Heart left ventricle (tissue), 16 donors: ENCODE measurements around the gene CIB4. TPM values are rescaled to one million over a fixed set of nuclear protein-coding genes. Genes with fewer than 3 reads are reported as not detected.
"Not testable (repeated sequence)": the region's sequence is repeated elsewhere in the genome, so short reads cannot be mapped to it uniquely, and the experiment has no call there.

Experiments used
- ATAC-seq, 4 donors: fragments of 200-7000 bp; cut with Tn5 transposase; one replicate each; pipeline ENCODE4 v1.9.1; 2020 to 2022; ENCODE audit warnings: moderate library complexity in 4 of 4, mild to moderate bottlenecking in 3 of 4, moderate number of reproducible peaks in 1 of 4
- DNase-seq, 5 donors: peaks; one replicate each; pipeline ENCODE4 v3.0.0-alpha.2; 2020
- H3K27ac ChIP-seq, 12 donors: fragments of 200-600 bp; sonication (generic) in 4 of 12; one replicate each; pipeline versions ENCODE4 v1.5.0 to v1.8.0; 2016 to 2022; ENCODE audit warnings: mild to moderate bottlenecking in 2 of 12
- H3K27me3 ChIP-seq, 9 donors: fragments of 200-600 bp; sonication (generic) in 2 of 9; one replicate each; pipeline versions ENCODE4 v1.5.1 to v1.8.0; 2016 to 2022; ENCODE audit warnings: mild to moderate bottlenecking in 3 of 9
- H3K36me3 ChIP-seq, 9 donors: fragments of 200-600 bp; sonication (generic) in 2 of 9; one replicate each; pipeline versions ENCODE4 v1.5.0 to v1.8.0; 2018 to 2022; ENCODE audit warnings: mild to moderate bottlenecking in 2 of 9
- H3K4me1 ChIP-seq, 12 donors: fragments of 200-600 bp; sonication (generic) in 4 of 12; one replicate each; pipeline versions ENCODE4 v1.5.0 to v1.8.0; 2016 to 2022; ENCODE audit warnings: mild to moderate bottlenecking in 3 of 12
- H3K4me3 ChIP-seq, 12 donors: fragments of 200-600 bp; sonication (generic) in 4 of 12; one replicate each; pipeline versions ENCODE4 v1.5.0 to v1.8.0; 2017 to 2022; ENCODE audit warnings: mild to moderate bottlenecking in 9 of 12, moderate library complexity in 4 of 12
- H3K9me3 ChIP-seq, 12 donors: fragments of 200-600 bp; sonication (generic) in 4 of 12; one replicate each; pipeline versions ENCODE4 v1.5.0 to v1.8.0; 2016 to 2022; ENCODE audit warnings: mild to moderate bottlenecking in 1 of 12
- POLR2A ChIP-seq, 2 donors: fragments of 450-650 bp; IDR thresholded peaks; one replicate each; pipeline ENCODE4 v1.6.1; 2017; ENCODE audit warnings: antibody characterized with exemption in 2 of 2, mild to moderate bottlenecking in 2 of 2, moderate library complexity in 2 of 2
- WGBS, 4 donors: extraction: QIAGEN DNeasy Blood & Tissue Kit in 2 of 4; methylation state at CpG; one replicate each; pipeline versions ENCODE4 v1.1.5 to v1.1.7; 2013 to 2018; 5-methylcytosine and 5-hydroxymethylcytosine counted together
- intact Hi-C, 10 donors: fragments of 100-400 bp; cut with DNase I; formaldehyde crosslinking; loops; one replicate each; pipeline versions ENCODE4 v1.11.1 to v1.14.2; 2022
- polyA plus RNA-seq, 2 donors: library from polyadenylated mRNA; stranded (reverse); fragments of 200-250 nt; gene quantifications; one replicate each; pipeline ENCODE4 v1.2.3, GENCODE V29; 2013
- total RNA-seq, 9 donors: library from RNA; depleted of rRNA in 2 of 9; stranded (reverse); fragments of >200 nt in 2 of 9; fragmentation: NEBNext Ultra II Directional in 3 of 9; extraction: Animal tissue kit (Norgen Biotek cat#: 25700) in 3 of 9; gene quantifications; one replicate each; pipeline versions ENCODE4 v1.1.0 to v1.2.4, GENCODE V29; 2016 to 2023
- TF ChIP-seq, protein P1 (sequence below), 12 donors: fragments of 200-600 bp; sonication (generic) in 4 of 12; IDR thresholded peaks; one replicate each; pipeline versions ENCODE4 v1.5.0 to v1.8.0; 2018 to 2022; ENCODE audit warnings: antibody characterized with exemption in 12 of 12, mild to moderate bottlenecking in 5 of 12
- donor health status: ischemic (EF 13 %, LVEDD 7.1; RV severe dilation, severe dysfunction).
- donor health status: healthy with polysubstance abuse.
- donor health status: DM: no; HTN: yes; CAD: no.
- donor health status: DM: no; HTN: no; CAD: no.
- donor health status: ischemic (EF 25% LVEDD 6.9; RV normal size, moderate dysfunction).
- donor health status: ischemic (EF 25% LVEDD 5.7; RV mildly dilated, moderate dysfunction).
- donor health status: healthy.
- donor health status: DM: yes; HTN: yes; CAD: no.
- donor health status: ischemic (EF 35%, LVEDD 5.7; RV mildly dilated, moderate dysfunction).
- donor health status: nonischemic (EF 11% LVEDD 7.7; RV severe dilation, severe dysfunction).
- donor health status: DM: yes; HTN: yes; CAD: no.
- donor health status: PGD.
- donor health status: ischemic (EF 29% LVEDD 5.4; RV normal size, mild dysfunction).
- donor health status: nonischemic (EF 23%, LVEDD 6.1; RV moderate dilation, normal function).

Gene CIB4
- total and polyA plus RNA-seq, 11 donors, result not detected

DNA sequence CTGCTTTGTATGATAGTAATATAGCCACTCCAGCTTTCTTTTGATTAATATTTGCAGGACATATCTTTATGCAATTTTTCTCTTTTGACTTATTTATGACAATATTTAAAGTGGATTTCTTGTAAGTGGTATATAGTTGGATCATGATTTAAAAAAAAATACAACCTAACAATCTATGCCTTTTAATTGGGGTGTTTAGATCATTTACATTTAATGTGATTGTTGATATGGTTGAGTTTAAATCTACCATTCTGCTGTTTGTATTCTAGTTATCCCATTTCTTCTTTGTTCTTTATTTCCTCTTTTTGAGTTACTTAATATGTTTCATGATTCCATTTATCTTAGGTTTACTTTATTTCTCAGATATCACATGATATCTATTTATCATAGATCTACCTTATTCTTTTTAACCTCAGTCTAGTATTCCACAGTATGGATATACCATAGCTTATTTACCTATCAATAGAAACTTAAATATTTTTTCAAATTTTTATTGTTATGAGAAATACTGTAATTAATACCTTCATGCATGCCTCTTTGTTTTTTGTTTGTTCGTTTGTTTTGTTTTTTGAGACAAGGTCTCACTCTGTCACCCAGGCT lies 19.3 kb upstream of the CIB4 start:
- WGBS, 4 donors, result 82 to 90% (median 87%) methylated on average over 1 of the region's 1 CpG
- TF ChIP-seq, protein P1, sequence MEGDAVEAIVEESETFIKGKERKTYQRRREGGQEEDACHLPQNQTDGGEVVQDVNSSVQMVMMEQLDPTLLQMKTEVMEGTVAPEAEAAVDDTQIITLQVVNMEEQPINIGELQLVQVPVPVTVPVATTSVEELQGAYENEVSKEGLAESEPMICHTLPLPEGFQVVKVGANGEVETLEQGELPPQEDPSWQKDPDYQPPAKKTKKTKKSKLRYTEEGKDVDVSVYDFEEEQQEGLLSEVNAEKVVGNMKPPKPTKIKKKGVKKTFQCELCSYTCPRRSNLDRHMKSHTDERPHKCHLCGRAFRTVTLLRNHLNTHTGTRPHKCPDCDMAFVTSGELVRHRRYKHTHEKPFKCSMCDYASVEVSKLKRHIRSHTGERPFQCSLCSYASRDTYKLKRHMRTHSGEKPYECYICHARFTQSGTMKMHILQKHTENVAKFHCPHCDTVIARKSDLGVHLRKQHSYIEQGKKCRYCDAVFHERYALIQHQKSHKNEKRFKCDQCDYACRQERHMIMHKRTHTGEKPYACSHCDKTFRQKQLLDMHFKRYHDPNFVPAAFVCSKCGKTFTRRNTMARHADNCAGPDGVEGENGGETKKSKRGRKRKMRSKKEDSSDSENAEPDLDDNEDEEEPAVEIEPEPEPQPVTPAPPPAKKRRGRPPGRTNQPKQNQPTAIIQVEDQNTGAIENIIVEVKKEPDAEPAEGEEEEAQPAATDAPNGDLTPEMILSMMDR (IDR thresholded peaks at IDR 0.05), result no peak
- TF ChIP-seq POLR2A (IDR thresholded peaks at IDR 0.05), result no peak
- Histone ChIP-seq H3K9me3 (peaks cover 0 to 24% (median 12%) of the 10 kb centered on the region in 12 donors), H3K4me3 (no peak overlapping the region), H3K27ac (no peak overlapping the region), H3K36me3 (no peaks in the 10 kb centered on the region), H3K27me3 (peaks cover 0 to 8% (median 0%) of the 10 kb centered on the region in 9 donors), H3K4me1 (no peaks in the 10 kb centered on the region)
- intact Hi-C loops, result no loop called here
- DNase-seq (no peak), ATAC-seq (no peak)

DNA sequence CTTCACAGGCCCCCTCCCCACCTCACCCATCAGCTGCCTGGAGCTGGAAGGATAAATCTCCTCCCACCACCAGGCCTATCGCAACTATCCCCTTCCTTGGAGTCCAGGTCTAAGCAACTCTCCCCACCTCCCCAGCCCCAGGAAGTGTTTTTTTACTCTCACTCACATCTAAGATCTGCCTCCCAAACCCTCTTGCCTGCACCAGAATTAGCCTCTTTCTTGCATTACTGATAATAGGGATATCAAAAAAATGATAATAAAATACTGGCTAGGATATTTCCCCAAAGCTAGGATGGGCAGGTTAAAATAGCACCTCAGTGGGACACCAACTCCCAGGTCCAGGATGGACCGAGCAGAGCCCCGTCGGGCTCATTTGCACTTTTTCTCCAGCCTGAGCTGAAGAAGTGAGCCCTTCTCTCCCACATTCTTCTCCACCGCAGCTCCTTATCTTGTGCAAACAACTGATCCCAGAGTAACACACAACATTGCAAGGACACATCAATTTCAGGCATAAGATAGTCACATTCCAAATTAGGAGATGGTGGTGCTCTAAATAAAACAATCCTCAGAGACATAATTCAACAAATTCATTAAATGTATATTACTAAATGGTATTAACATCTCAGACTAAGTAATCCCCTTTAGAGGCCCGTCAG lies 17.7 kb upstream of the CIB4 start:
- Histone ChIP-seq H3K9me3 (peaks cover 0 to 24% (median 12%) of the 10 kb centered on the region in 12 donors), H3K27ac (no peak overlapping the region), H3K27me3 (peaks cover 0 to 8% (median 0%) of the 10 kb centered on the region in 9 donors), H3K4me3 (no peak overlapping the region), H3K4me1 (no peaks in the 10 kb centered on the region), H3K36me3 (no peaks in the 10 kb centered on the region)
- DNase-seq (no peak), ATAC-seq (no peak)
- no peak for TF ChIP-seq POLR2A (IDR thresholded peaks at IDR 0.05)
- TF ChIP-seq, protein P1 (IDR thresholded peaks at IDR 0.05), result no peak
- WGBS, 4 donors, result 42 to 49% (median 45%) methylated on average over 6 of the region's 6 CpGs
- intact Hi-C loops, result no loop called here

DNA sequence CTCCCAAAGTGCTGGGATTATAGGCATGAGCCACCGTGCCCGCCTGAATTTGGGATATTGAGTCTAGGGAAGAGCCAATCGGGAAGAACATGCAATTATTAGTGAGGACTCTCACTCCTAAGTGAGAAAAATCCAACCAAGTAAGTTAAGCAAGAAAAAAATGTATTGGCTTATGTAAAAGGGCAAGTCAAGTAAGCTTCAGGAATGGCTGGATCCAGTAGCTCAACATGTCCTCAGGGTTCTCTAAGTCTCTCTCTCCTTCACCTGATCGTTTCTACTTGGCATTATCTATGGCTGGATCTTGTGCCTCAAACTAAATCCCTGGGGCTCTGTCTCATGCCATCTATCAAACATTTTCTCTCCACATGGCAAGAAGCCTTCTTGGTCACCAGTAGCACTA lies 16.1 kb upstream of the CIB4 start:
- intact Hi-C loops, result no loop called here
- Histone ChIP-seq H3K4me1 (no peaks in the 10 kb centered on the region), H3K36me3 (no peaks in the 10 kb centered on the region), H3K4me3 (no peak overlapping the region), H3K27ac (no peak overlapping the region), H3K9me3 (peaks cover 0 to 24% (median 12%) of the 10 kb centered on the region in 12 donors), H3K27me3 (peaks cover 0 to 3% (median 0%) of the 10 kb centered on the region in 9 donors)
- TF ChIP-seq POLR2A (IDR thresholded peaks at IDR 0.05), result no peak
- TF ChIP-seq, protein P1 (IDR thresholded peaks at IDR 0.05), result no peak
- 81 to 92% (median 87%) methylated on average over 4 of the region's 4 CpGs for WGBS, 4 donors
- DNase-seq (no peak), ATAC-seq (no peak)

DNA sequence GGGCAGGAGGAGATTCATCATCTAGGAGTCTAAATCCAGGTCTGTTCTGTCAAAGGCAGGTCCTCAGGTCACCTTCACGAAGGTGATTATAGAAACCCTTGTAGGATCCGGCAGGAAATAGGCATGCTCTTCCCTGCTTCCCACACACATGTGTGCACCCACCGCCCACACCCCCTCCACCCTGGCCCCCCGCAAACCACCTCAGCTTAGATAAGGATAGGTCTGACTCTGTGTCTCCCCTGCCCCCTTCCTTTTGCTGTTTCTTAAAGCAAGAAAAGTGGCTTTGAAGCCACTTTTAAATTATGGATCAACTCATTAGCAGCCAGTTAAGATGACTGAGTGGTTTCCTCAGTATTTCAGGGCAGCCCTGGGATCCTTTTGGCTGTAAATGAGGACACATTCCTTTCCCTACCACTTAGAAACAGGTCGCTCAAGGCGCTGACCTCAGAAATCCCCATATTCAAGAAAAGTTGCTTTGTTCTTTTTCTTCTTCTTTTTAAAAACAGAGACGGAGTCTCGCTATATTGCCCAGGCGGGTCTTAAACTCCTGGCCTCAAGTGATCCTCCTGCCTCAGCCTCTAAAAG lies 14.5 kb upstream of the CIB4 start:
- no peak for DNase-seq

DNA sequence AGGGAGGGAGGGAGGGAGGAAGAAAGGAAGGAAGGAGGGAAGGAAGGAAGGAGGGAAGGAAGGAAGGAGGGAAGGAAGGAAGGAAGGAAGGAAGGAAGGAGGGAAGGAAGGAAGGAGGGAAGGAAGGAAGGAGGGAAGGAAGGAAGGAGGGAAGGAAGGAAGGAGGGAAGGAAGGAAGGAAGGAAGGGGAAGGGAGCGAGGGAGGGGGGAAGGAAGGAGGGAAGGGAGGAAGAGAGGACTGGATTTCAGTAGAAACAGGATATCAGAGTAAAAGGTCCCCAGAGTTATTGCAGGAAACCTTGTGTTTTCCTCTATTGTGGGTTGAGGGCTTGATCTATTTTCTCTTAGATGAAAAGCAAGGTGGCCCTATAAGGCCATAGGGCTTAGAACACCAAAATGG lies 14.0 kb upstream of the CIB4 start:
- DNase-seq, ATAC-seq, H3K4me3 ChIP-seq, H3K27ac ChIP-seq, H3K4me1 ChIP-seq, intact Hi-C loops, H3K27me3 ChIP-seq, H3K36me3 ChIP-seq: not testable (repeated sequence)
- 32 to 82% (median 73%) methylated on average over 1 of the region's 1 CpG for WGBS, 4 donors
- peaks cover 0 to 13% (median 5%) of the 10 kb centered on the region in 12 donors for H3K9me3 ChIP-seq

More for the DNA sequence above, 14.5 kb upstream of the CIB4 start:
- WGBS, 4 donors, result 79 to 86% (median 86%) methylated on average over 8 to 9 of the region's 9 CpGs
- Histone ChIP-seq H3K27me3 (peaks cover 0 to 3% (median 0%) of the 10 kb centered on the region in 9 donors), H3K4me3 (no peak overlapping the region), H3K36me3 (no peaks in the 10 kb centered on the region), H3K27ac (no peak overlapping the region), H3K4me1 (no peaks in the 10 kb centered on the region), H3K9me3 (peaks cover 0 to 19% (median 8%) of the 10 kb centered on the region in 12 donors)
- intact Hi-C loops, result no loop called here
- TF ChIP-seq POLR2A (IDR thresholded peaks at IDR 0.05), result no peak
- TF ChIP-seq, protein P1 (IDR thresholded peaks at IDR 0.05), result no peak
- ATAC-seq, result no peak
